B cell (primary cell): ENCODE data around the gene HOXA9. TPM values are rescaled to one million over a fixed set of nuclear protein-coding genes. Genes with fewer than 3 reads are reported as not detected.

Experiments
- ATAC-seq: fragments of 200-7000 bp; cut with Tn5 transposase; one replicate; pipeline ENCODE4 v1.10.0; 2021; ENCODE audit warnings: low read depth, mild to moderate bottlenecking, moderate number of reproducible peaks, moderate library complexity
- CTCF ChIA-PET: fragments of 350-600 bp; sonication (Branson Sonifier 250); formaldehyde crosslinking; loops from one replicate; lab custom pipeline; 2021; ENCODE audit warnings: antibody characterized with exemption, inconsistent platforms; lab: Charles Lee
- POLR2A ChIA-PET: fragments of 350-600 bp; sonication (Branson Sonifier 250); formaldehyde crosslinking; loops from one replicate; lab custom pipeline; 2021; ENCODE audit warnings: antibody characterized with exemption; lab: Charles Lee
- DNase-seq: peaks from one replicate; pipeline ENCODE4 v3.0.0; 2013
- H2AFZ ChIP-seq: 2 replicates; pipeline ENCODE4 v1.6.1; 2012; ENCODE audit warnings: mild to moderate bottlenecking, low read depth, low read length; ENCODE audit not compliant: insufficient read depth, poor library complexity, severe bottlenecking
- H3K27ac ChIP-seq, 2 donors: 1 replicate in 1 of 2; 2 replicates in 1 of 2; pipeline ENCODE4 v1.5.1; 2012 to 2013; ENCODE audit warnings: low read length in 2 of 2, mild to moderate bottlenecking in 2 of 2, moderate library complexity in 1 of 2
- H3K27me3 ChIP-seq, 4 experiments: fragments of 200-600 bp in 1 of 4; sonication (generic) in 1 of 4; replicated peaks in 1 of 4; 1 replicate in 2 of 4; 2 replicates in 2 of 4; pipeline versions ENCODE4 v1.6.1 to v1.7.0; 2013 to 2016; ENCODE audit warnings: low read length in 3 of 4, mild to moderate bottlenecking in 2 of 4, mixed read lengths in 1 of 4, moderate library complexity in 1 of 4; ENCODE audit not compliant: insufficient read depth in 4 of 4, control insufficient read depth in 3 of 4; ENCODE audit errors: control extremely low read depth in 1 of 4
- H3K36me3 ChIP-seq, 2 experiments: replicated peaks in 1 of 2; 1 replicate in 1 of 2; 2 replicates in 1 of 2; pipeline versions ENCODE4 v1.6.1 to v1.7.1; 2013; ENCODE audit warnings: low read length in 1 of 2; ENCODE audit not compliant: insufficient read depth in 2 of 2, control insufficient read depth in 1 of 2; ENCODE audit errors: control extremely low read depth in 1 of 2, extremely low read depth in 1 of 2
- H3K4me1 ChIP-seq, 2 donors: fragments of 200-600 bp in 1 of 2; sonication (generic) in 1 of 2; 1 replicate in 1 of 2; 2 replicates in 1 of 2; pipeline versions ENCODE4 v1.5.1 to v1.6.1; 2013 to 2017; ENCODE audit warnings: low read length in 2 of 2; ENCODE audit not compliant: control insufficient read depth in 2 of 2, insufficient read depth in 2 of 2
- H3K4me2 ChIP-seq: replicated peaks from 2 replicates; pipeline ENCODE3; 2012; ENCODE audit warnings: mild to moderate bottlenecking, low read depth, low read length; ENCODE audit not compliant: poor library complexity, severe bottlenecking
- H3K4me3 ChIP-seq, 5 experiments: fragments of 200-600 bp in 1 of 5; sonication (generic) in 1 of 5; 1 replicate in 3 of 5; 2 replicates in 2 of 5; pipeline versions ENCODE4 v1.5.1 to v1.7.0; 2011 to 2016; ENCODE audit warnings: low read length in 4 of 5, mild to moderate bottlenecking in 4 of 5, low read depth in 2 of 5, control low read depth in 1 of 5, moderate library complexity in 1 of 5; ENCODE audit not compliant: insufficient read depth in 1 of 5; ENCODE audit errors: control extremely low read depth in 1 of 5, extremely low read depth in 1 of 5
- H3K79me2 ChIP-seq: fragments of 200-600 bp; sonication (generic); one replicate; pipeline ENCODE4 v1.6.0; 2016; ENCODE audit warnings: low read length; ENCODE audit not compliant: control insufficient read depth, insufficient read depth
- H3K9ac ChIP-seq: fragments of 200-600 bp; sonication (generic); 2 replicates; pipeline ENCODE4 v1.6.1; 2017; ENCODE audit warnings: mild to moderate bottlenecking, low read length, moderate library complexity
- H3K9me3 ChIP-seq, 3 donors: one replicate each; pipeline versions ENCODE4 v1.6.1 to v1.7.1; 2013; ENCODE audit warnings: low read length in 2 of 3; ENCODE audit not compliant: control insufficient read depth in 2 of 3, insufficient read depth in 1 of 3; ENCODE audit errors: control extremely low read depth in 1 of 3
- H4K20me1 ChIP-seq: 2 replicates; pipeline ENCODE4 v1.6.0; 2012; ENCODE audit warnings: mild to moderate bottlenecking, low read length; ENCODE audit not compliant: insufficient read depth, control insufficient read depth, poor library complexity, severe bottlenecking
- H3K27ac Mint-ChIP-seq: one replicate; pipeline ENCODE4 v1.8.0; 2021; ENCODE audit warnings: mixed read lengths
- H3K27me3 Mint-ChIP-seq: one replicate; pipeline ENCODE4 v1.8.0; 2021; ENCODE audit warnings: mixed read lengths
- H3K4me1 Mint-ChIP-seq: one replicate; pipeline ENCODE4 v1.8.0; 2021; ENCODE audit warnings: mixed read lengths
- H3K4me3 Mint-ChIP-seq: one replicate; pipeline ENCODE4 v1.8.0; 2021; ENCODE audit warnings: mixed read lengths
- H3K9me3 Mint-ChIP-seq: one replicate; pipeline ENCODE4 v1.8.0; 2022; ENCODE audit warnings: mixed read lengths; ENCODE audit not compliant: insufficient read depth
- CTCF ChIP-seq: fragments of 200-600 bp; IDR thresholded peaks from one replicate; pipeline ENCODE4 v1.8.0; 2022; ENCODE audit warnings: antibody characterized with exemption, mild to moderate bottlenecking
- EZH2 ChIP-seq: IDR thresholded peaks from 2 replicates; pipeline ENCODE4 v1.6.1; 2012; ENCODE audit warnings: borderline replicate concordance, low read depth, mild to moderate bottlenecking, moderate library complexity, low read length; ENCODE audit not compliant: insufficient read depth, poor library complexity, severe bottlenecking
- WGBS: methylation state at CpG from one replicate; pipeline ENCODE4 v1.1.5; 2013; ENCODE audit warnings: missing lambda C conversion rate; ENCODE audit not compliant: insufficient coverage; 5-methylcytosine and 5-hydroxymethylcytosine counted together
- intact Hi-C: fragments of 100-400 bp; cut with micrococcal nuclease; formaldehyde crosslinking; loops from one replicate; pipeline ENCODE4 v1.10.0; 2022
- polyA plus RNA-seq: library from polyadenylated mRNA; depleted of rRNA; stranded (reverse); fragments of >200 nt; gene quantifications from 2 replicates; pipeline ENCODE4 v1.2.3, GENCODE V29; 2012
- total RNA-seq, 2 donors: library from RNA; stranded (reverse); fragments of 120-200 nt in 1 of 2; gene quantifications; 1 replicate in 1 of 2; 2 replicates in 1 of 2; pipeline versions ENCODE4 v1.2.3 to v1.2.4, GENCODE V29; 2013 to 2022

Gene HOXA9
- total and polyA plus RNA-seq, 2 donors (not counting 1 experiment from before 2014, with no cell fraction given): 0.07 TPM; not detected in 1

- peaks cover 0 to 42% (median 21%) of the 10 kb centered on the region in 4 experiments for H3K27me3 ChIP-seq
- no peak overlapping the region for H3K27ac ChIP-seq
- H2AFZ ChIP-seq: no peak overlapping the region
- no peak overlapping the region for H3K27ac Mint-ChIP-seq
- no peak for ATAC-seq
- H3K4me3 ChIP-seq: no peak overlapping the region
- H3K4me1 ChIP-seq: no peaks in the 10 kb centered on the region
- no peaks in the 10 kb centered on the region for H4K20me1 ChIP-seq
- ChIA-PET POLR2A (no interaction called here), CTCF (no interaction called here)
- 97% methylated on average over 50 of the region's 53 CpGs for WGBS
- no peak overlapping the region for H3K4me3 Mint-ChIP-seq
- no peaks in the 10 kb centered on the region for H3K9me3 Mint-ChIP-seq
- intact Hi-C loops: no loop called here
- no peak for TF ChIP-seq EZH2
- no peak for TF ChIP-seq CTCF
- peaks cover 4% of the 10 kb centered on the region for H3K4me1 Mint-ChIP-seq
- H3K27me3 Mint-ChIP-seq: peaks cover 60% of the 10 kb centered on the region
- H3K4me2 ChIP-seq: no peak overlapping the region
- no peaks in the 10 kb centered on the region for H3K79me2 ChIP-seq
- peaks cover 0 to 21% (median 0%) of the 10 kb centered on the region in 3 donors for H3K9me3 ChIP-seq
- H3K9ac ChIP-seq: no peak overlapping the region
- DNase-seq: no peak
- no peaks in the 10 kb centered on the region for H3K36me3 ChIP-seq
These were observed 25.8 kb downstream of the HOXA9 start for GRCh38 chr7:27139334-27140125.

GRCh38 chr7:27138985-27139333 is 26.4 kb downstream of the HOXA9 start:
- Histone ChIP-seq H3K9ac (no peak overlapping the region), H3K27me3 (peaks cover 0 to 37% (median 23%) of the 10 kb centered on the region in 4 experiments), H3K4me3 (no peak overlapping the region), H4K20me1 (no peaks in the 10 kb centered on the region), H3K79me2 (no peaks in the 10 kb centered on the region), H3K4me1 (no peaks in the 10 kb centered on the region), H3K27ac (no peak overlapping the region), H2AFZ (no peak overlapping the region), H3K9me3 (peaks cover 0 to 15% (median 0%) of the 10 kb centered on the region in 3 donors), H3K36me3 (no peaks in the 10 kb centered on the region), H3K4me2 (no peak overlapping the region)
- CTCF ChIA-PET: no interaction called here
- Mint-ChIP-seq H3K4me3 (no peak overlapping the region), H3K9me3 (no peaks in the 10 kb centered on the region), H3K27ac (no peak overlapping the region), H3K4me1 (peaks cover 4% of the 10 kb centered on the region), H3K27me3 (peaks cover 61% of the 10 kb centered on the region)
- TF ChIP-seq EZH2 (no peak), CTCF (no peak)
- POLR2A ChIA-PET: no interaction called here
- 99% methylated on average over 8 of the region's 11 CpGs for WGBS
- intact Hi-C loops: no loop called here
- DNase-seq (no peak), ATAC-seq (no peak)
